AG09309 (cell line): ENCODE measurements around the gene HMGN4.

Experiments
- DNase-seq: peaks from one replicate; pipeline ENCODE4 v3.0.0-alpha.2; 2010; ENCODE audit warnings: low read depth
- H3K4me3 ChIP-seq: 2 replicates; pipeline ENCODE4 v1.5.1; 2011; ENCODE audit warnings: mild to moderate bottlenecking, low read depth, low read length, moderate library complexity; ENCODE audit not compliant: control insufficient read depth
- CTCF ChIP-seq: IDR thresholded peaks from 2 replicates; pipeline ENCODE4 v1.5.1; 2011; ENCODE audit warnings: mild to moderate bottlenecking, low read depth, low read length, inconsistent platforms; ENCODE audit not compliant: insufficient read depth, control insufficient read depth; ENCODE audit errors: missing control alignments

The HMGN4 gene

GRCh38 chr6:26570027-26570809 lies 32.1 kb downstream of the HMGN4 start:
- no peak overlapping the region for H3K4me3 ChIP-seq
- no peak for TF ChIP-seq CTCF
- DNase-seq = no peak

- no peak for DNase-seq
These were observed 33.6 kb downstream of the HMGN4 start for GRCh38 chr6:26571592-26572296.

DNA sequence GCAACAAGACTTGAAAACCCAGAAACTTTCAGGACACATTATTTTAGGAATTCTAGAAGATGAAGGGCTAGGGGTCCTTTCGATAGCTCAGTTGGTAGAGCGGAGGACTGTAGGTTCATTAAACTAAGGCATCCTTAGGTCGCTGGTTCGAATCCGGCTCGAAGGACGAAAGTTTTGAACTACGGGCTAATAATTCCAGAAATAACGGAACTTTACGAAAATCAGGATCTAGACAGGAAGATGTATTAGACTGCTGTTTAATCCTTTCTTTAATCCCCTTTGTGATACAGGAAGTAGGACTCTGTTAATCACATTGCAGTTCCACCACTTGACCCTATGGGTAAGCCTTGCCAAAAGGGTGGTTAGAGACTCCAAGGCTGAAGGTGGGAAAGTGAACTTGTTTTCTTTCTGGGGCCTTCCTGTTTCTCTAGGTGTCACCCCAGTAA lies 37.4 kb downstream of the HMGN4 start:
- no peak for TF ChIP-seq CTCF
- H3K4me3 ChIP-seq = no peak overlapping the region
- DNase-seq = no peak

More at GRCh38 chr6:26571592-26572296, 33.6 kb downstream of the HMGN4 start:
- no peak for TF ChIP-seq CTCF
- peak overlapping the region; percentile 53 for H3K4me3 ChIP-seq

DNA sequence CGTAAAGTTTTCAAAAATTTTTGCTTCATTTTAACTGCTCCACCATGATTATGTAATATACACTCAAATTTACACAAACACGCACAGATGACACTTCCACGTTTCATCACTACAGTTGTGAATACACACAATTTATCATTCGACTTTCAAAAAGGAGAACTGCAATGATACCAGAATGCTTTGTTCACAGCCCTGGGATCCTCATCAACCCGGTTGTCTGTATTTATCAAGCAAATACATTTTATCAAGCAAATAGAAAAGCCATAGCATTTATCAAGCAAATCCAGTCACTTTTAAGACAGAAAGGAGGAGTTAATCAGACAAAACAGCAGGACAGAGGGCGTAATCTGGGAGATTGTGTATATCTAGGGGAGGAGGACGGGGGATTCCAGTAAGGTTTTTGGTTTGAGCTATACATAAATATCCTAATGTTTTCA lies 38.3 kb downstream of the HMGN4 start:
- no peak for DNase-seq
- H3K4me3 ChIP-seq = no peak overlapping the region
- TF ChIP-seq CTCF = no peak

GRCh38 chr6:26576929-26577719 lies 39.0 kb downstream of the HMGN4 start:
- no peak for DNase-seq
- peak overlapping the region; percentile 54 for H3K4me3 ChIP-seq
- no peak for TF ChIP-seq CTCF

- H3K4me3 ChIP-seq = peak overlapping the region; percentile 54
- DNase-seq = no peak
- TF ChIP-seq CTCF = no peak
These were observed 39.5 kb downstream of the HMGN4 start for GRCh38 chr6:26577720-26578072.
